ENCODE measurements around the gene DNAH3. TPM values are rescaled to one million over a fixed set of nuclear protein-coding genes. Genes with fewer than 3 reads are reported as not detected.
"Not testable (repeated sequence)": the region's sequence is repeated elsewhere in the genome, so short reads cannot be mapped to it uniquely, and the experiment has no call there.

DNAH3 gene
- total RNA-seq, 1 donor from 2014 or later, result not detected

- H3K4me1 Mint-ChIP-seq (ENCODE audit: low read depth); H3K27ac Mint-ChIP-seq; H3K36me3 Mint-ChIP-seq (ENCODE audit: low read depth); H3K4me3 Mint-ChIP-seq; DNase-seq (ENCODE audit: low spot score); H3K9me3 Mint-ChIP-seq; intact Hi-C loops (cut with micrococcal nuclease): not testable (repeated sequence)
- H3K27me3 Mint-ChIP-seq (ENCODE audit: insufficient read depth), result peaks cover 25% of the 10 kb centered on the region
Measured at GRCh38 chr16:21094719-21095118, 55.9 kb downstream of the DNAH3 start.

- Mint-ChIP-seq H3K9me3 (no peaks in the 10 kb centered on the region), H3K27me3 (ENCODE audit: insufficient read depth) (peaks cover 27% of the 10 kb centered on the region), H3K36me3 (ENCODE audit: low read depth) (no peaks in the 10 kb centered on the region), H3K27ac (no peak overlapping the region), H3K4me1 (ENCODE audit: low read depth) (no peaks in the 10 kb centered on the region), H3K4me3 (no peak overlapping the region)
- intact Hi-C loops (cut with micrococcal nuclease), result no loop called here
- no peak for DNase-seq (ENCODE audit: low spot score)
Measured at GRCh38 chr16:21092951-21093350, 57.7 kb downstream of the DNAH3 start.

- Mint-ChIP-seq H3K27ac (no peak overlapping the region), H3K4me3 (no peak overlapping the region), H3K4me1 (ENCODE audit: low read depth) (no peaks in the 10 kb centered on the region), H3K27me3 (ENCODE audit: insufficient read depth) (peaks cover 19% of the 10 kb centered on the region), H3K9me3 (no peaks in the 10 kb centered on the region), H3K36me3 (ENCODE audit: low read depth) (no peaks in the 10 kb centered on the region)
- intact Hi-C loops (cut with micrococcal nuclease), result no loop called here
- DNase-seq (ENCODE audit: low spot score), result no peak
Measured at GRCh38 chr16:21088646-21089538, 61.8 kb downstream of the DNAH3 start.

GRCh38 chr16:21088143-21088542 lies 62.5 kb downstream of the DNAH3 start:
- Mint-ChIP-seq H3K36me3 (ENCODE audit: low read depth) (no peaks in the 10 kb centered on the region), H3K4me1 (ENCODE audit: low read depth) (no peaks in the 10 kb centered on the region)
- intact Hi-C loops (cut with micrococcal nuclease), result no loop called here

DNA sequence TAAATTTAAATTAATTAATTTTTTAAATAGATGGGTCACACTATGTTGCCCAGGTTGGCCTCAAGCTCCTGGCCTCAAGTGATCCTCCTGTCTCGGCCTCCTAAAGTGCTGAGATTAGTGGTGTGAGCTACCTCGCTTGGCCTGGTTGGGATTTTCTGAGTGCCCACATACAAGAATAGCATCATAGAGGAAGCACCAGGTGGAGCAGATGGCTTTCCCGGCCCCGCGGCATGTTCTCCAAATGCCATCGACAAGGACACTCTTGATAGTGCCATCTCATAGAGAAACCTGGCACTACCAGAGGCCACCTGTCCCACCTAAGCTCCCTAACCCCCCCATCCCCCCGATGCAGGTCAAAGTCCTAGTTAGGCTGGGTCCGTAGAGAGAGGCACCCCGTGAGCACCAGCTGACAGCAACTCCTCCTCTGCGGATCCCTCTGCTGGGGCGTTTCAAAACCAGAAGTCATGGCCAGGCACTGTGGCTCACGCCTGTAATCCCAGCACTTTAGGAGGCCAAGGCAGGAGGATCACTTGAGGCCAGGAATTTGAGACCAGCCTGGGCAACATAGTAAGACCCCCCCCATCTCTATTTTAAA lies 65.9 kb downstream of the DNAH3 start:
- DNase-seq (ENCODE audit: low spot score), result no peak
- Mint-ChIP-seq H3K27me3 (ENCODE audit: insufficient read depth) (peaks cover 10% of the 10 kb centered on the region), H3K27ac (no peak overlapping the region), H3K4me3 (no peak overlapping the region), H3K36me3 (ENCODE audit: low read depth) (no peaks in the 10 kb centered on the region), H3K4me1 (ENCODE audit: low read depth) (no peaks in the 10 kb centered on the region), H3K9me3 (no peaks in the 10 kb centered on the region)
- intact Hi-C loops (cut with micrococcal nuclease), result no loop called here

More at GRCh38 chr16:21088143-21088542, 62.5 kb downstream of the DNAH3 start:
- no peaks in the 10 kb centered on the region for H3K9me3 Mint-ChIP-seq
- peaks cover 19% of the 10 kb centered on the region for H3K27me3 Mint-ChIP-seq (ENCODE audit: insufficient read depth)
- no peak overlapping the region for H3K4me3 Mint-ChIP-seq
- no peak for DNase-seq (ENCODE audit: low spot score)
- H3K27ac Mint-ChIP-seq, result no peak overlapping the region

DNA sequence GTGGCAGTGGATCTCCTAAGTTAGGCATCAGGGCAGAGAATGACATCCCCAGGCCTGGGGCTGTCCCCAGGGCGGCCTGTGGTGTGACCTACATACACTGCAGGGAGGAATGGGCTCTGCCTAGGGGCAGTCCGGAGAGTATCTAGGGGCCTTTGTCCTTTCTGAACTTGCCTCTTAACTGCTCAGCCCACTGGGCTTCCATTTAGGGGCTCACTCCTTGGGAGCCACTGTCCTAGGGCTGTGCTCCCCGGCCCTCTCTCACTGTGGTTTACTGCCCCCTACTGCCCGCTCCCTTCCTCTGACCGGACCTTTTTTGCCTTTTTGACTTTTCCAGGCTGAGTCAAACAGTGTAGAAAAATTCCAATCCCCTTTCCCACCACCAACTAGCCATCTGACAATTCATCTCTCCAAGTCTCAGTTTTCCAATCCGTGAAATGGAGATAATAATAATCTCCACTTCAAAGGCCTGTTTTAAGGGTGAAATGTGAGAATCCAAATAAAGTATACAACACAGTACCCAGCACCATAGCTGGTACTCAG lies 66.8 kb downstream of the DNAH3 start:
- H3K4me1 Mint-ChIP-seq (ENCODE audit: low read depth), result no peaks in the 10 kb centered on the region

GRCh38 chr16:21081329-21081728 lies 69.3 kb downstream of the DNAH3 start:
- Mint-ChIP-seq H3K27ac (no peak overlapping the region), H3K9me3 (no peaks in the 10 kb centered on the region), H3K4me3 (no peak overlapping the region), H3K4me1 (ENCODE audit: low read depth) (no peaks in the 10 kb centered on the region), H3K36me3 (ENCODE audit: low read depth) (no peaks in the 10 kb centered on the region), H3K27me3 (ENCODE audit: insufficient read depth) (peaks cover 3% of the 10 kb centered on the region)
- no peak for DNase-seq (ENCODE audit: low spot score)
- intact Hi-C loops (cut with micrococcal nuclease), result no loop called here

More for the DNA sequence above, 66.8 kb downstream of the DNAH3 start:
- no peak overlapping the region for H3K27ac Mint-ChIP-seq
- H3K27me3 Mint-ChIP-seq (ENCODE audit: insufficient read depth), result peaks cover 8% of the 10 kb centered on the region
- intact Hi-C loops (cut with micrococcal nuclease), result loop anchor here (1.0 kb wide), 2 partner anchors 233 to 284 kb away; no protein-coding TSS in a partner anchor
- DNase-seq (ENCODE audit: low spot score), result peak; percentile 33
- no peaks in the 10 kb centered on the region for H3K9me3 Mint-ChIP-seq
- H3K36me3 Mint-ChIP-seq (ENCODE audit: low read depth), result no peaks in the 10 kb centered on the region
- H3K4me3 Mint-ChIP-seq, result no peak overlapping the region

DNA sequence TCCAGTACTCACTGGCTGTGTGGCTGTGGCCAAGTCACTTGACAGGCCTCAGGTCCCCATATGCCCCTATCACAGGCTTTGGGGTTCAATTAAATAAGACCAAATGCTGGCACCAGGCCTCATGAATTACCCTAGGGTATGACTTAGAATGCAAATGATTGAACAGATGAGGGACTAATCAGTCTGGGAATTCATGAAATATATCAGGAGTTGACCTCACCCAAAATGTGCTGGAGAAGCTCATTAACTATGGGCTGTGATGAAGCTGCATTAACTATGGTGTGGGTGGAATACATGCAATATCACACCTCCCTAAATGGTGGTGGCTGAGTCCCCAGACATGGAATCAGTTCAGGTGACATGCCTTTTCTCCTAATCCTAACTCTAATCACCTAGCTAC lies 72.1 kb downstream of the DNAH3 start:
- H3K9me3 Mint-ChIP-seq, result no peaks in the 10 kb centered on the region
- no peak overlapping the region for H3K27ac Mint-ChIP-seq
- H3K4me1 Mint-ChIP-seq (ENCODE audit: low read depth), result no peaks in the 10 kb centered on the region
- peaks cover 6% of the 10 kb centered on the region for H3K27me3 Mint-ChIP-seq (ENCODE audit: insufficient read depth)
- no peak for DNase-seq (ENCODE audit: low spot score)
- H3K4me3 Mint-ChIP-seq, result no peak overlapping the region
- intact Hi-C loops (cut with micrococcal nuclease), result no loop called here
- no peaks in the 10 kb centered on the region for H3K36me3 Mint-ChIP-seq (ENCODE audit: low read depth)

- Mint-ChIP-seq H3K4me1 (ENCODE audit: low read depth) (no peaks in the 10 kb centered on the region), H3K27me3 (ENCODE audit: insufficient read depth) (peaks cover 6% of the 10 kb centered on the region)
Measured at GRCh38 chr16:21076186-21076883, 74.3 kb downstream of the DNAH3 start.

GRCh38 chr16:21075252-21075651 lies 75.4 kb downstream of the DNAH3 start:
- H3K4me1 Mint-ChIP-seq (ENCODE audit: low read depth), result no peaks in the 10 kb centered on the region
- H3K36me3 Mint-ChIP-seq (ENCODE audit: low read depth), result no peaks in the 10 kb centered on the region
- no peaks in the 10 kb centered on the region for H3K9me3 Mint-ChIP-seq
- H3K27ac Mint-ChIP-seq, result no peak overlapping the region
- no peak overlapping the region for H3K4me3 Mint-ChIP-seq
- intact Hi-C loops (cut with micrococcal nuclease), result no loop called here
- H3K27me3 Mint-ChIP-seq (ENCODE audit: insufficient read depth), result peaks cover 6% of the 10 kb centered on the region
- DNase-seq (ENCODE audit: low spot score), result no peak

More at GRCh38 chr16:21076186-21076883, 74.3 kb downstream of the DNAH3 start:
- no peaks in the 10 kb centered on the region for H3K36me3 Mint-ChIP-seq (ENCODE audit: low read depth)
- DNase-seq (ENCODE audit: low spot score), result no peak
- H3K9me3 Mint-ChIP-seq, result no peaks in the 10 kb centered on the region
- H3K4me3 Mint-ChIP-seq, result no peak overlapping the region
- no peak overlapping the region for H3K27ac Mint-ChIP-seq
- intact Hi-C loops (cut with micrococcal nuclease), result no loop called here

DNA sequence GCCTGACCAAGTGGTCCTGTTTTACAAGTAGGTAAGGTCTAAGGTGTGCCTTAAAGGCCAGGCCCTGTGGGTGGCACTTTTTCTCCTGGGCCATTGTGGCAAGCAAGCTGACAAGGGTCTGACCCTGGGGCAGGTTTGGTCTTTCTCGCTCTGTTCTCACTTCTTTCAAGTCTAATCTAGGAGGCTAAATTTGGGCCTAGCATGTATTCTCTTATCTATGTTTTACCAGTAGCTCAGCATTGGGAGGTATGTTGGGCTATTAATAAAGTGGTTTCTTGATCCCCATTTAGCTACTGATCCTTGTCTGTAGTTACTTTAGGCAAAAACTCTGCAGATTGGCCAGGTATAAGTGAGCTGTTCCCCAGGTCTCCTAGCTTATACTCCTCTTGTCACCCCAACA lies 77.7 kb downstream of the DNAH3 start:
- intact Hi-C loops (cut with micrococcal nuclease), result no loop called here
- no peak for DNase-seq (ENCODE audit: low spot score)
- no peak overlapping the region for H3K4me3 Mint-ChIP-seq
- H3K9me3 Mint-ChIP-seq, result no peaks in the 10 kb centered on the region
- H3K36me3 Mint-ChIP-seq (ENCODE audit: low read depth), result no peaks in the 10 kb centered on the region
- no peaks in the 10 kb centered on the region for H3K4me1 Mint-ChIP-seq (ENCODE audit: low read depth)
- H3K27ac Mint-ChIP-seq, result no peak overlapping the region
- H3K27me3 Mint-ChIP-seq (ENCODE audit: insufficient read depth), result peaks cover 6% of the 10 kb centered on the region

DNA sequence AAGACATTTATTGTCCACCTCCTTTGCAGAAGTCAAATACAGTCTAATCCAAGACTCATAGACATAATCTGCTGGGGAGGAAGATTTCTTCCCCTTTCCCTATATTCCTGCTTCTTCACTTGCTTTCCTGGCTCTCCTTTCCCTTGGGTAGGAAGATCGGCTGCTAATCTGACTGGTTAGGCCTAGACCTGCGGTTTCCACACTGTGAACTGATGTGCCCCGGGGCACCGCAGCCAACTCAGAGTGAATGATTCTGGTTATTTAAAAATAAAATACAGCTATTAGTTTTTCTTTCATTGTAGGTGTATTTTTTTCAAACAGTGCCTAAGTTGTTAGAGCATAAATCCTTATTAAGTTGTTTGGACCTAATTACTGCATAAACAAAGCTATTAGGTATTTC lies 78.9 kb downstream of the DNAH3 start:
- no peak for DNase-seq (ENCODE audit: low spot score)
- H3K4me1 Mint-ChIP-seq (ENCODE audit: low read depth), result no peaks in the 10 kb centered on the region
- intact Hi-C loops (cut with micrococcal nuclease), result no loop called here
- H3K36me3 Mint-ChIP-seq (ENCODE audit: low read depth), result no peaks in the 10 kb centered on the region
- H3K9me3 Mint-ChIP-seq, result no peaks in the 10 kb centered on the region
- no peak overlapping the region for H3K27ac Mint-ChIP-seq
- H3K27me3 Mint-ChIP-seq (ENCODE audit: insufficient read depth), result peaks cover 3% of the 10 kb centered on the region
- no peak overlapping the region for H3K4me3 Mint-ChIP-seq

DNA sequence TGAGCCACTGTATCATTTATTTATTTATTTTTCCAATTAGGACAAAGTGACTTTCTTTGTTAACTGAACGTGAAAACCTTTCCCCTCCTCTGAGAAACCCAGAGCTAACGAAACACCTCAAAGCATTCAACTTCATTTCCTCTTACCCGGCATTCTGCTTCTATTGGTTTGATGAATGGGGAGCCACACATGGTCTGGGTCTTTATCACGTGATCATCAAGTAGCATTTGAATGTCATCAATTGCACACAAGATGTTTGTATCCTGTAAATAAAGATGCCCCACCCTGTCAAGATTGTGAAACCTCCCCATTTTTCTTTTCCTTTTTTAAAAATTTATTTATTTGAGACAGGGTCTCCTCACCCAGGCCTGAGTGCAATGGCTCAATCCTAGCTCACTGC lies 80.1 kb downstream of the DNAH3 start:
- Mint-ChIP-seq H3K9me3 (no peaks in the 10 kb centered on the region), H3K27me3 (ENCODE audit: insufficient read depth) (peaks cover 3% of the 10 kb centered on the region), H3K4me1 (ENCODE audit: low read depth) (no peaks in the 10 kb centered on the region), H3K36me3 (ENCODE audit: low read depth) (no peaks in the 10 kb centered on the region), H3K4me3 (no peak overlapping the region), H3K27ac (no peak overlapping the region)
- intact Hi-C loops (cut with micrococcal nuclease), result no loop called here
- DNase-seq (ENCODE audit: low spot score), result no peak
